PFSK-1 (cell line): Measurements from ENCODE around the gene MAU2.

ENCODE experiments used
- FOXP2 ChIP-seq: optimal IDR thresholded peaks from 2 replicates; pipeline ENCODE3; 2011; ENCODE audit warnings: borderline replicate concordance, control low read depth, inconsistent platforms; ENCODE audit not compliant: insufficient read depth; ENCODE audit errors: extremely low read length, extremely low read depth
- POLR2AphosphoS5 ChIP-seq: IDR thresholded peaks from 2 replicates; pipeline ENCODE4 v1.6.1; 2012; ENCODE audit warnings: low read depth, mild to moderate bottlenecking, control low read depth, low read length, moderate library complexity
- SIN3A ChIP-seq: IDR thresholded peaks from 2 replicates; pipeline ENCODE4 v1.6.1; 2012; ENCODE audit warnings: mild to moderate bottlenecking, low read length, moderate library complexity, borderline replicate concordance; ENCODE audit not compliant: insufficient read depth
- TAF1 ChIP-seq: IDR thresholded peaks from 2 replicates; pipeline ENCODE4 v1.6.1; 2012; ENCODE audit warnings: low read length, control low read depth, borderline replicate concordance; ENCODE audit not compliant: insufficient read depth
- TF ChIP-seq, protein P1 (sequence below), 2 experiments: IDR thresholded peaks; 2 replicates each; pipeline versions ENCODE4 v1.6.1 to v1.8.0; 2011 to 2012; ENCODE audit warnings: low read depth in 2 of 2, low read length in 2 of 2, control low read depth in 1 of 2, inconsistent platforms in 1 of 2, mild to moderate bottlenecking in 1 of 2, moderate library complexity in 1 of 2; ENCODE audit not compliant: insufficient read depth in 1 of 2

The MAU2 gene

DNA sequence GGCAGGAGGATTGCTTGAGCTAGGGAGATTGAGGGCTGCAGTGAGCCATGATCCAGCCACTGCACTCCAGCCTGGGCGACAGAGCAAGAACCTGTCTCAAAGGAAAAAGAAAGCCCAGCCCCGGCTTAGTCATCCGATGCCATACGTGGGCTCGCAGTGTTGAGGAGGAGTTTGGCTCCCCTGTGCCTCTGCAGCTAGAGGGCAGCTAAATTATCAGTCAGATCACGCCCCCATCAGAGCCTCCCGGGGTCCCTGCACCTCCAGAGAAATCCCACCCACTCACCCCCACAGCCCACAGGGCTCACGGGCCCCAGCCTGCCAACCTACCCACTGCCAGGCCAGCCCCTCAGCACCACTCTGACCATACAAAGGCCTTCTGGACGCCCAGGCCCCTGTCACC lies 27.6 kb downstream of the MAU2 start:
- TF ChIP-seq SIN3A (no peak), POLR2AphosphoS5 (no peak)

DNA sequence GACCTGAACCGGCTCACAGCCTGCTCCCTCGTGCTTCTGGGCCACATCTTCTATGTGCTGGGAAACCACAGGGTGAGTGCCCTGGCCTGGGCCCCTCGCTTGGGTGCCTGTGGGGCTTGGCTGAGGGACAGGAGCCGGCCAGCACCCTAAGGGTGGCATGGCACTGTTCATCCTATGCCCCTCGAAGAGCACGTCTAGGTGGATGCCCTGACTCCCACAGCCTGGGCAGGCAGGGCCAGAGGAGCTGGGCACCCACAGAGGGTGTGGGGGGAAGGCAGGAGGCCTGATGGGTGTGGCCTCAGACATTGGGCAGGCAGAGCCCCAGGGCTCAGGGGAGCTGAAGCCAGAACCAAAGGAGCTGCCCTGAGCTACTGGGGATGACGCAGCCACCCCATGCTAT lies 28.7 kb downstream of the MAU2 start:
- TF ChIP-seq FOXP2 (no peak), POLR2AphosphoS5 (no peak), SIN3A (no peak), TAF1 (no peak)
- TF ChIP-seq, protein P1, sequence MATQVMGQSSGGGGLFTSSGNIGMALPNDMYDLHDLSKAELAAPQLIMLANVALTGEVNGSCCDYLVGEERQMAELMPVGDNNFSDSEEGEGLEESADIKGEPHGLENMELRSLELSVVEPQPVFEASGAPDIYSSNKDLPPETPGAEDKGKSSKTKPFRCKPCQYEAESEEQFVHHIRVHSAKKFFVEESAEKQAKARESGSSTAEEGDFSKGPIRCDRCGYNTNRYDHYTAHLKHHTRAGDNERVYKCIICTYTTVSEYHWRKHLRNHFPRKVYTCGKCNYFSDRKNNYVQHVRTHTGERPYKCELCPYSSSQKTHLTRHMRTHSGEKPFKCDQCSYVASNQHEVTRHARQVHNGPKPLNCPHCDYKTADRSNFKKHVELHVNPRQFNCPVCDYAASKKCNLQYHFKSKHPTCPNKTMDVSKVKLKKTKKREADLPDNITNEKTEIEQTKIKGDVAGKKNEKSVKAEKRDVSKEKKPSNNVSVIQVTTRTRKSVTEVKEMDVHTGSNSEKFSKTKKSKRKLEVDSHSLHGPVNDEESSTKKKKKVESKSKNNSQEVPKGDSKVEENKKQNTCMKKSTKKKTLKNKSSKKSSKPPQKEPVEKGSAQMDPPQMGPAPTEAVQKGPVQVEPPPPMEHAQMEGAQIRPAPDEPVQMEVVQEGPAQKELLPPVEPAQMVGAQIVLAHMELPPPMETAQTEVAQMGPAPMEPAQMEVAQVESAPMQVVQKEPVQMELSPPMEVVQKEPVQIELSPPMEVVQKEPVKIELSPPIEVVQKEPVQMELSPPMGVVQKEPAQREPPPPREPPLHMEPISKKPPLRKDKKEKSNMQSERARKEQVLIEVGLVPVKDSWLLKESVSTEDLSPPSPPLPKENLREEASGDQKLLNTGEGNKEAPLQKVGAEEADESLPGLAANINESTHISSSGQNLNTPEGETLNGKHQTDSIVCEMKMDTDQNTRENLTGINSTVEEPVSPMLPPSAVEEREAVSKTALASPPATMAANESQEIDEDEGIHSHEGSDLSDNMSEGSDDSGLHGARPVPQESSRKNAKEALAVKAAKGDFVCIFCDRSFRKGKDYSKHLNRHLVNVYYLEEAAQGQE (IDR thresholded peaks at IDR 0.05; ENCODE audit: insufficient read depth in 1 of 2, low read depth in 2 of 2, low read length in 2 of 2): no peak

DNA sequence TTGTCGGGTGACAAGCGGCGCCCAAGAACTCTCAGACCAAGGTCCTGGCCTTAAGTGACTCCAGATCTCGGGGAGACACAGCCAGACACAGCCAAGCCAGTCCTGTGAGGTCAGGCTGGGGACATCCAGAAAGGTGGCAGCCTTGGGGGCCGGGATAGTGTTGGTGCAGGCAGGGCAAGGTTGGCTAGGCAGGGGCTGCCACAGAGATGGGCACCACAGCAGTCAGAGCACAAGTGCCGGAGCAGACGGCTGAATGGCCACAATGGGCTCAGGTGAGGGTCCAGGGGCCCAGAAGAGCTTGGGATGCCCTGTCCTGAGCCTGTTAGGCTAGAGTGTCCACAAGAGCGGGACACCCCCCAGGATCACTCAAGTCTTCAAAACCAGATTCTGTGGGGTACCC lies 32.2 kb downstream of the MAU2 start:
- TF ChIP-seq, protein P1 (IDR thresholded peaks at IDR 0.05; ENCODE audit: insufficient read depth in 1 of 2, low read depth in 2 of 2, low read length in 2 of 2): no peak
- TF ChIP-seq SIN3A (no peak), FOXP2 (no peak), TAF1 (no peak), POLR2AphosphoS5 (no peak)

DNA sequence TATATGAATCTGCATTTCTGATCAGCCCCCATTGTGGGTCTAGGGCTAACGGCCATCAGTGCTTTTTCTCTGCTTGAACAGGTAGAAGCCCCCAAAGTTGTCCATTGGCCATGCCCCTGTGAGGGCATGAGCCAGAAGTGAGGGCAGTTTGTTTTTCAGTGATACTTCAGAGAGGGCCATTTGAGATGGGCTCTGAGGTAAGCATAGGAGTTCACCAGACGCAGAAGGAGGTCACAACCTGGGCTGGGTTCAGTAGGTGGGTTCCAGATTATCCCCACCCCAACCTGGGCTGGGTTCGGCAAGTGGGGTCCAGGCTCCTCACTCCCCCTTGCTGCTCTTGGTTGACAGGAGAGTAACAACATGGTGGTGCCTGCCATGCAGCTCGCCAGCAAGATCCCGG lies 33.4 kb downstream of the MAU2 start:
- TF ChIP-seq FOXP2 (no peak), SIN3A (no peak)
- TF ChIP-seq, protein P1 (IDR thresholded peaks at IDR 0.05; ENCODE audit: insufficient read depth in 1 of 2, low read depth in 2 of 2, low read length in 2 of 2): no peak

DNA sequence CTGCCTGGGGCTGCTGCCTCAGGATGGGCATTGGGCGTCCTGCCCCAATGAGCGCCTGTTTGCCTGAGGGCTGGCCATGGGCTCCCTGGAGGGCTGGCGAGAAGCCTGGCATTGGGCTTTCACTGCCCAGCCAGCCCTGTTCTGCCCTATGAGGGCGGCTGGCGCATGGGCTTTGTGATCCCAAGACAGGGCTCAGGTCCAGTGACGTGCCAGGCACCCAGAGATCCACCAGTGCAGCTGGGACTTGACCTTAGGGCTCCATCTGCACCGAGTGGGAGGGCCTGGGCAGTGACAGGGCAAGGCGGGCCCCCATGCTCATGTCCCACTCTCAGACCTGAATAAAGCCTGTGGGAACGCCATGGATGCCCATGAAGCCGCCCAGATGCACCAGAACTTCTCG lies 34.3 kb downstream of the MAU2 start:
- TF ChIP-seq TAF1 (no peak), POLR2AphosphoS5 (no peak), FOXP2 (no peak), SIN3A (no peak)
- TF ChIP-seq, protein P1 (IDR thresholded peaks at IDR 0.05; ENCODE audit: insufficient read depth in 1 of 2, low read depth in 2 of 2, low read length in 2 of 2): no peak
